Liver (tissue), 9 donors: ENCODE results near the gene CLDN12. TPM values are rescaled to one million over a fixed set of nuclear protein-coding genes. Genes with fewer than 3 reads are reported as not detected.

Source experiments
- DNase-seq: peaks from one replicate; pipeline ENCODE4 v3.0.0-alpha.2; 2017; ENCODE audit warnings: low spot score
- H3K27ac ChIP-seq, 2 donors: one replicate each; pipeline ENCODE4 v1.7.0; 2013; ENCODE audit warnings: inconsistent platforms in 2 of 2, low read length in 2 of 2, control low read depth in 1 of 2, low read depth in 1 of 2, mild to moderate bottlenecking in 1 of 2
- H3K27me3 ChIP-seq, 4 donors: one replicate each; pipeline versions ENCODE4 v1.6.1 to v1.7.0; 2013; ENCODE audit warnings: low read length in 3 of 4, inconsistent platforms in 1 of 4, mild to moderate bottlenecking in 1 of 4, moderate library complexity in 1 of 4; ENCODE audit not compliant: control insufficient read depth in 4 of 4, insufficient read depth in 4 of 4
- H3K36me3 ChIP-seq, 4 donors: one replicate each; pipeline versions ENCODE4 v1.6.1 to v1.7.0; 2013; ENCODE audit warnings: low read length in 3 of 4, mild to moderate bottlenecking in 3 of 4, low read depth in 1 of 4, moderate library complexity in 1 of 4; ENCODE audit not compliant: control insufficient read depth in 4 of 4, insufficient read depth in 3 of 4
- H3K4me1 ChIP-seq, 4 donors: one replicate each; pipeline versions ENCODE4 v1.6.1 to v1.7.0; 2013; ENCODE audit warnings: low read length in 3 of 4, mild to moderate bottlenecking in 3 of 4, moderate library complexity in 1 of 4; ENCODE audit not compliant: control insufficient read depth in 4 of 4, insufficient read depth in 4 of 4
- H3K4me3 ChIP-seq, 3 donors: one replicate each; pipeline versions ENCODE4 v1.6.1 to v1.7.0; 2013; ENCODE audit warnings: low read length in 3 of 3, control low read depth in 1 of 3, low read depth in 1 of 3, mild to moderate bottlenecking in 1 of 3
- H3K9ac ChIP-seq, 2 donors: one replicate each; pipeline ENCODE4 v1.7.0; 2013; ENCODE audit warnings: low read length in 2 of 2, mild to moderate bottlenecking in 2 of 2, moderate library complexity in 2 of 2, control low read depth in 1 of 2, low read depth in 1 of 2
- H3K9me3 ChIP-seq, 4 donors: one replicate each; pipeline versions ENCODE4 v1.6.1 to v1.7.0; 2013; ENCODE audit warnings: low read length in 3 of 4; ENCODE audit not compliant: control insufficient read depth in 4 of 4
- ATF3 ChIP-seq: IDR thresholded peaks from 2 replicates; pipeline ENCODE4 v1.6.1; 2016; ENCODE audit warnings: antibody characterized with exemption
- CTCF ChIP-seq: fragments of 150-350 bp; IDR thresholded peaks from 2 replicates; pipeline ENCODE4 v1.5.1; 2017; ENCODE audit warnings: improper control_type of control experiment, low read depth, low read length; ENCODE audit not compliant: missing input control
- EGR1 ChIP-seq, 2 donors: IDR thresholded peaks; 2 replicates each; pipeline ENCODE4 v1.6.1; 2016 to 2018; ENCODE audit warnings: antibody characterized with exemption in 2 of 2, low read depth in 2 of 2
- FOXA1 ChIP-seq: IDR thresholded peaks from 2 replicates; pipeline ENCODE4 v1.6.1; 2016; ENCODE audit warnings: antibody characterized with exemption
- FOXA2 ChIP-seq: IDR thresholded peaks from 2 replicates; pipeline ENCODE4 v1.6.1; 2016; ENCODE audit warnings: antibody characterized with exemption
- GABPA ChIP-seq, 2 donors: IDR thresholded peaks in 1 of 2; conservative IDR thresholded peaks in 1 of 2; 2 replicates each; pipeline ENCODE4 v1.6.1; 2016; ENCODE audit warnings: antibody characterized with exemption in 2 of 2, mild to moderate bottlenecking in 1 of 2, moderate library complexity in 1 of 2
- HNF4A ChIP-seq, 2 donors: conservative IDR thresholded peaks; 2 replicates each; pipeline ENCODE4 v1.6.1; 2016; ENCODE audit warnings: antibody characterized with exemption in 2 of 2, mild to moderate bottlenecking in 2 of 2
- HNF4G ChIP-seq: IDR thresholded peaks from 2 replicates; pipeline ENCODE4 v1.6.1; 2016; ENCODE audit warnings: antibody characterized with exemption
- JUND ChIP-seq, 2 donors: IDR thresholded peaks; 2 replicates each; pipeline ENCODE4 v1.6.1; 2016; ENCODE audit warnings: antibody characterized with exemption in 2 of 2
- MAX ChIP-seq: IDR thresholded peaks from 2 replicates; pipeline ENCODE4 v1.6.1; 2016; ENCODE audit warnings: antibody characterized with exemption
- NR2F2 ChIP-seq: IDR thresholded peaks from 2 replicates; pipeline ENCODE4 v1.6.1; 2016; ENCODE audit warnings: antibody characterized with exemption
- RAD21 ChIP-seq, 2 donors: IDR thresholded peaks; 2 replicates each; pipeline ENCODE4 v1.6.1; 2016; ENCODE audit warnings: antibody characterized with exemption in 2 of 2, mild to moderate bottlenecking in 2 of 2
- REST ChIP-seq: IDR thresholded peaks from 2 replicates; pipeline ENCODE4 v1.6.1; 2016; ENCODE audit warnings: antibody characterized with exemption, mild to moderate bottlenecking
- RXRA ChIP-seq, 2 donors: IDR thresholded peaks; 2 replicates each; pipeline ENCODE4 v1.6.1; 2017 to 2018; ENCODE audit warnings: antibody characterized with exemption in 2 of 2, mild to moderate bottlenecking in 1 of 2
- SP1 ChIP-seq: IDR thresholded peaks from 2 replicates; pipeline ENCODE4 v1.6.1; 2018; ENCODE audit warnings: antibody characterized with exemption, mild to moderate bottlenecking
- TAF1 ChIP-seq: conservative IDR thresholded peaks from 2 replicates; pipeline ENCODE4 v1.6.1; 2016; ENCODE audit warnings: antibody characterized with exemption, mild to moderate bottlenecking
- YY1 ChIP-seq: IDR thresholded peaks from 2 replicates; pipeline ENCODE4 v1.6.1; 2016; ENCODE audit warnings: antibody characterized with exemption, mild to moderate bottlenecking
- ZBTB33 ChIP-seq: IDR thresholded peaks from 2 replicates; pipeline ENCODE4 v1.6.1; 2016; ENCODE audit warnings: antibody characterized with exemption
- polyA plus RNA-seq, 2 donors: library from polyadenylated mRNA; stranded (reverse) in 1 of 2; unstranded in 1 of 2; fragments of 200-250 nt in 1 of 2; fragments of >200 nt in 1 of 2; fragmentation: Nextera tagmentation in 1 of 2; extraction: Ambion mirVana in 1 of 2; gene quantifications; one replicate each; pipeline versions ENCODE4 v1.2.1 to v1.2.3, GENCODE V29; 2013 to 2015
- total RNA-seq, 2 donors: library from RNA; depleted of rRNA; stranded (reverse); fragments of >200 nt; gene quantifications; one replicate each; pipeline ENCODE4 v1.2.3, GENCODE V29; 2014
- donor health status: healthy.
- donor health status: healthy.
- donor health status: healthy.
- donor health status: healthy.
- donor health status: healthy.

The CLDN12 gene
- total and polyA plus RNA-seq, 4 donors, result 22.5 to 50.0 (median 23.7) TPM

GRCh38 chr7:90390926-90391325, 12.3 kb upstream of the CLDN12 start:
- peaks cover 0 to 4% (median 2%) of the 10 kb centered on the region in 4 donors for H3K9me3 ChIP-seq
- TF ChIP-seq RAD21 (IDR thresholded peaks at IDR 0.05), result no peak
- no peak for TF ChIP-seq NR2F2
- no peak for TF ChIP-seq CTCF
- TF ChIP-seq ATF3, result no peak
- no peak for TF ChIP-seq JUND (IDR thresholded peaks at IDR 0.05)
- TF ChIP-seq YY1, result no peak
- TF ChIP-seq FOXA1, result no peak
- no peak for TF ChIP-seq MAX
- no peak for TF ChIP-seq TAF1
- no peak for TF ChIP-seq EGR1 (IDR thresholded peaks at IDR 0.05; ENCODE audit: low read depth in 2 of 2)
- no peak for TF ChIP-seq REST
- TF ChIP-seq RXRA (IDR thresholded peaks at IDR 0.05), result no peak
- TF ChIP-seq HNF4A (conservative IDR thresholded peaks at IDR 0.05), result no peak
- no peak for TF ChIP-seq HNF4G
- no peak for TF ChIP-seq GABPA (IDR thresholded peaks at IDR 0.05 in 1 of 2, conservative IDR thresholded peaks at IDR 0.05 in 1 of 2)
- no peak for TF ChIP-seq SP1
- TF ChIP-seq ZBTB33, result no peak
- no peak for TF ChIP-seq FOXA2
- H3K9ac ChIP-seq, result no peak overlapping the region
- H3K27me3 ChIP-seq, result no peaks in the 10 kb centered on the region
- no peaks in the 10 kb centered on the region for H3K4me1 ChIP-seq
- H3K36me3 ChIP-seq, result peaks cover 0 to 4% (median under 1%) of the 10 kb centered on the region in 4 donors
- H3K4me3 ChIP-seq, result no peak overlapping the region
- no peak overlapping the region for H3K27ac ChIP-seq
- no peak for DNase-seq
